Mesodermal cell (in vitro differentiated cells): Measurements from ENCODE around the gene IKZF4. TPM values are rescaled to one million over a fixed set of nuclear protein-coding genes. Genes with fewer than 3 reads are reported as not detected.
A peak's percentile ranks its signal among the peaks of the same experiment; 100 is the strongest.
"Not testable (repeated sequence)": the region's sequence is repeated elsewhere in the genome, so short reads cannot be mapped to it uniquely, and the experiment has no call there.

Experiments
- H3K27ac ChIP-seq: 2 replicates; pipeline ENCODE4 v1.7.0; 2013; ENCODE audit warnings: mild to moderate bottlenecking, low read depth, low read length, moderate library complexity; ENCODE audit not compliant: severe bottlenecking
- H3K36me3 ChIP-seq: 2 replicates; pipeline ENCODE4 v1.7.1; 2013; ENCODE audit warnings: mild to moderate bottlenecking, low read length, moderate library complexity; ENCODE audit not compliant: control insufficient read depth, insufficient read depth
- H3K4me1 ChIP-seq: one replicate; pipeline ENCODE4 v1.7.1; 2013; ENCODE audit warnings: mild to moderate bottlenecking, low read length; ENCODE audit not compliant: insufficient read depth, control insufficient read depth, poor library complexity, severe bottlenecking
- H3K4me3 ChIP-seq: 2 replicates; pipeline ENCODE4 v1.7.0; 2013; ENCODE audit warnings: low read length, control low read depth, mild to moderate bottlenecking; ENCODE audit not compliant: insufficient read depth, poor library complexity, severe bottlenecking; ENCODE audit errors: extremely low read depth
- H3K9me3 ChIP-seq: 2 replicates; pipeline ENCODE4 v1.7.1; 2013; ENCODE audit warnings: mild to moderate bottlenecking, low read length, moderate library complexity; ENCODE audit not compliant: control insufficient read depth
- WGBS, 2 experiments: methylation state at CpG; one replicate each; pipeline ENCODE4 v1.1.5; 2013; ENCODE audit warnings: missing lambda C conversion rate in 2 of 2; ENCODE audit not compliant: insufficient coverage in 2 of 2; 5-methylcytosine and 5-hydroxymethylcytosine counted together
- polyA plus RNA-seq, 2 experiments: library from polyadenylated mRNA; stranded (reverse); fragments of 50-300 nt; gene quantifications; one replicate each; pipeline ENCODE4 v1.2.3, GENCODE V29; 2013

Gene IKZF4
- polyA plus RNA-seq (2013, experiment 1 of 2) = 10.2 TPM
- polyA plus RNA-seq (2013, experiment 2 of 2) = 9.7 TPM

DNA sequence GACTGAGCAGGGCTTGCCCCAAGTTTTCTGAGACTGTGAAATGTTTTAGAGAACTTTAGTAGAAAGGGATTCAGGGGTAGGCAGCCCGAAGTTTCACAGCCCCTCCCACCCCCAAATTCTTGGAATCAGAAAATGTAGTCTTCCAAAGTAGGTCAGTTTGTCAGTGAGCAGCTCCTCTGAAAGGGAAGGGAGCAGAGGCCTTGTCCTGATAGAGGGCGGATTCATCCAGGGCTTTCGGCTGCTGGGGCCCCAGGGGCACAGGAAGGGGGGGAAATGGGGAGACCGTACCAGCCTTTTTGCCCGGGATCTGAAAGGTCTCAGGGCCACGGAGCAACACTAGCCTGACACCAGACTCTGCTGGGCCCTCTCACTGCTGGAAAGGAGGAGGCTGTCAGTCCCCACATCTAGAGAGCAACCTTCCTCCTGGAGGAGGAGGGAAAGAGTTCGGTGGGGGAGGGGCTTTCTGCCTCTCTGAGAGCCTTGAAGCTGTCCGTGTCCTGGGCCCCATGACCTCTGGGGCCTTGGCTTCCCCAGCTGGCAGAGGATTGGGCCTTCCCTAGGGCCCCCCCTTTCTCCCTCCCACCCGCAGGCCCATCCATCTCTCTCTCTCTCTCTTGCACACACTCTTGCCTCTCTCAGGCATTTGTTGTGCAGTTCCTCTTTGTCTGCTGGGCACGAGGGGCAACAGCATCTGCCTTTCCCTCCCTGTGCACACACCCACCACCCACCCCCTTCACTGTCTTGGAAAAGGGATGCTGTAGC is at the start of gene IKZF4:
Gene IKZF4 (plus strand): TSS at position 621 of the 762 bp plus-strand sequence. CDS start 451 bp downstream, outside the sequence.
- H3K9me3 ChIP-seq = no peaks in the 10 kb centered on the region
- peak within 1 kb of the TSS; percentile 28 for H3K4me3 ChIP-seq
- whole genome bisulfite sequencing, 2 experiments = 13 to 18% methylated on average over 7 to 9 of the region's 10 CpGs
- H3K36me3 ChIP-seq = peaks cover 12% of the 10 kb centered on the region
- H3K27ac ChIP-seq = peak within 1 kb of the TSS; percentile 88
- peaks cover 24% of the 10 kb centered on the region for H3K4me1 ChIP-seq

DNA sequence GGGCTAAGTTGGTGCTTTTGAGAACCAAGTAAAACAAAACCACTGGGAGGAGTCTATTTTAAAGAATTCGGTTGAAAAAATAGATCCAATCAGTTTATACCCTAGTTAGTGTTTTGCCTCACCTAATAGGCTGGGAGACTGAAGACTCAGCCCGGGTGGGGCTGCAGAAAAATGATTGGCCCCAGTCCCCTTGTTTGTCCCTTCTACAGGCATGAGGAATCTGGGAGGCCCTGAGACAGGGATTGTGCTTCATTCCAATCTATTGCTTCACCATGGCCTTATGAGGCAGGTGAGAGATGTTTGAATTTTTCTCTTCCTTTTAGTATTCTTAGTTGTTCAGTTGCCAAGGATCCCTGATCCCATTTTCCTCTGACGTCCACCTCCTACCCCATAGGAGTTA is 48.8 kb upstream of the IKZF4 start:
- Histone ChIP-seq H3K9me3 (no peaks in the 10 kb centered on the region), H3K36me3 (peaks cover 66% of the 10 kb centered on the region), H3K4me1 (peaks cover 25% of the 10 kb centered on the region), H3K27ac (peak overlapping the region; percentile 89), H3K4me3 (peak overlapping the region; percentile 49)
- WGBS, 2 experiments = 43 to 85% methylated on average over 1 of the region's 3 CpGs

DNA sequence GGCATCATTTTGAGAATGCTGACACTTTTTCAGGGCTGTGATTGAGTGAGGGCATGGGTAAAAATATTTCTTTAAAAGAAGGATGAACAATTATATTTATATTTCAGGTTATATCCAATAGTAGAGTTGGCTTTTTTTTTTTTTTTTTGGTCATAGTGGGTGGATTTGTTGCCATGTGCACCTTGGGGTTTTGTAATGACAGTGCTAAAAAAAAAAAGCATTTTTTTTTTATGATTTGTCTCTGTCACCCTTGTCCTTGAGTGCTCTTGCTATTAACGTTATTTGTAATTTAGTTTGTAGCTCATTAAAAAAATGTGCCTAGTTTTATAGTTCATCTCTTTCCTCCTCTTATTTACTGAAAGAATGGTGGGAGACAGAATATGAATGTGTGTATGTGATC is 48.4 kb upstream of the IKZF4 start:
- no CpG with 5 or more reads among the region's 1 CpG for WGBS, 2 experiments
- H3K9me3 ChIP-seq = no peaks in the 10 kb centered on the region
- peaks cover 24% of the 10 kb centered on the region for H3K4me1 ChIP-seq
- peak overlapping the region; percentile 89 for H3K27ac ChIP-seq
- peaks cover 70% of the 10 kb centered on the region for H3K36me3 ChIP-seq
- H3K4me3 ChIP-seq = peak overlapping the region; percentile 49

DNA sequence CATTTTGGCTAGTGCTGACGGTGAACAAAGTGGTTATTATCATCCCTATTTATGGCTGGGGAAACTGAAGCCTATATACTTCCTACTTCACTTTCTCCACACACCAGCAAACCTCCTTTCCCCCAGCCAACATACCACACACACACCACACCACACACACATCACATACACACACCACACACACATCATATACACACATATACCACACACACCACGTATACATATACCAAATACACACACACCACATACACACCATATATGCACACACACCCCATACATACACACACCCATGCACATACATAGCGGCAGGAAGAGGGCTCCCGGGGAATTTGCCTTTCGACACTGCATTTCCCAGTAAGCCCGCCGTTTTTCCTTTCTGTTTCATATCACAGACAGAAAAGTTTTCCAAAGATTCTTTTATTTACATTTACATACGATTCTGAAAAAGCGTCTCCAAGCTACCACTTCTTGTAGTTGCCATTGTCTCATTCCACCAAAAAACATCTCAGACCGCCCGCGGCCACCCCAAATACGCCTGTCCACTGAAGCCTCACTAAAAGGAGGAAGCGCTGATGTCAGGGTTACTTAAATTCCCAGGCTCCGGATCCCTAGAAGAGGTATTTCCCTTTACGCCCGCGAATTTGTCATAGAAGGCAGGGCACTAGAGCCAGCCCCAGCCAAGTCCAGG is 47.8 kb upstream of the IKZF4 start:
- Histone ChIP-seq H3K36me3 (peaks cover 72% of the 10 kb centered on the region), H3K27ac (peak overlapping the region; percentile 89), H3K4me1 (peaks cover 18% of the 10 kb centered on the region), H3K9me3 (no peaks in the 10 kb centered on the region), H3K4me3 (peak overlapping the region; percentile 49)
- WGBS, 2 experiments = 21 to 24% methylated on average over 15 to 17 of the region's 18 CpGs

DNA sequence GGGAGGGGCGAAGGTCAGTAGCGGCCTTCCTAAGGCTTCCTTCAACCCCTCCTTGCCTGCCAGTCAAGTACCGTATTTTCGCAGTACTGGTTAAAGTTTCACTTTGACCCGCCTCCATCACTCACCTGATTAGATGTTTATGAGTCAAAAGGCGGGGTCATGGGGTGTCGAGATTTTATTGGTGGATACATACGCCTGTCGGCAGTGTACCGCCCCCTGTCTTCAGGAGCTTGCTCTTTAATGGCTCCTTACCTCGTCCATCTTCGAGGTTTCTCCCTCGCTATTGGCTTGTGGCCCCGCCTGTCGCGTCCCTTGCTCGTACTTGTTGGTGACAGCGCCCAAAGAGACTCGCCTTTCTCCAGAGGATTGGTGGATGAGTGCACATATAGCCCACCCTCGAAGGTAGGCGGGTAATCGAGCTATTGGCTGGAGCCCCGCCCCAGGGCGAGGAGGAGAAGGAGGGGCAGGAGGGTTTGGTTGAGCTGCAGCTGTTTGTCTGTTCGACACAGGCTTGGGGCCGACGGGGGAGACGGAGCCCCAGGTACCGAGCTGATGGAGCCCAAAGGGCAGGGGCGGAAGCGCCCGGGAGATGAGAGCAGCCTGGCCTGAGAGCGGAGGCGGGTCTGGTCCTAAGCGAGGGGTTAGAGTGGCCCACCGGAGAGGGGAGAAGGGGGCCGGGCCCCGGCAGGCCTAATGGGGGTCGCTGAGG is 47.1 kb upstream of the IKZF4 start, which contains the start of gene RAB5B:
Gene RAB5B (plus strand): TSS at position 480 of the 709 bp plus-strand sequence. CDS start 12,883 bp downstream, outside the sequence.
- Histone ChIP-seq H3K9me3 (no peaks in the 10 kb centered on the region), H3K27ac (peak within 1 kb of the TSS; percentile 89), H3K4me1 (peaks cover 18% of the 10 kb centered on the region), H3K36me3 (peaks cover 73% of the 10 kb centered on the region), H3K4me3 (peak within 1 kb of the TSS; percentile 100)
- 0 to 1% methylated on average over 25 to 28 of the region's 39 CpGs for WGBS, 2 experiments

DNA sequence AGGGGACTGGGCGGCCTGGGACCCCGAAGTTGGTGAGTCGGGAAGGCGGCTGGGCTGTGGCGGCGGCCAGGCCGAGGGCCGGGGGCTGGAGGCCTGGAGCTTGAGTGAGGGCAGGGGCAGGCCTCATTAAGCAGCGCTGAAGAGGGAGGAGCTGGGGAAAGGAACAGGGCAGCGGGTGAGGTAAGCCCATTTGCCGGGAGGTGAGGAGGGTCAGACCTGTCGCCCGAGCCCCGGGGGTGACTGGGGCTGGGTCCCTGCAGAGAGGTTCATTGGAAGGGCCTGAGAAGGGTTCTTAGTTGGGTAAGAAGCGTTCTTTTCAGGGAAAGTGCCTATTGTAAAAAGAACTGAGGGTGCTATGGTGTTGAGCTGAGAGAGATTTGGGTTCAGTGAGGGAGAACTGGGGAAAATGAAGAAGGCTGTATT is 46.5 kb upstream of the IKZF4 start:
- Histone ChIP-seq H3K4me3 (peak overlapping the region; percentile 100), H3K4me1 (peaks cover 18% of the 10 kb centered on the region), H3K36me3 (peaks cover 73% of the 10 kb centered on the region), H3K9me3 (no peaks in the 10 kb centered on the region), H3K27ac (peak overlapping the region; percentile 88)
- WGBS, 2 experiments = 0% methylated on average over 11 to 15 of the region's 15 CpGs

DNA sequence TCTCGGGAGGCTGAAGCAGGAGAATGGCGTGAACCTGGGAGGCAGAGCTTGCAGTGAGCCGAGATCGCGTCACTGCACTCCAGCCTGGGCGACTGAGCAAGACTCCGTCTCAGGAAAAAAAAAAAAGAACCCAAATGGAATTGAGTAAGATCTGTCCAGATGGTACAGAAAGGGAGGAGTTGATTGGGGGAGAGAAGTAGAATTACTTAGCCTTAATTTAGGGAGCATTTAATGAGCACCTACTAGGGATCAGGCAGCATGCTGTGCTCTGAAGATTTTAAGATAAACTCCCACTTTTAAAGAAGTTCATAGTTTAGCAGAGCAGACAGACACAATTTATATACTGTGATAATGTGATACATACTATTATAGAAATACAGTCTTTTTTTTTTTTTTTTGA is 42.5 kb upstream of the IKZF4 start:
- 94 to 100% methylated on average over 7 of the region's 7 CpGs for WGBS, 2 experiments
- Histone ChIP-seq H3K4me3 (no peak overlapping the region), H3K4me1 (peaks cover 4% of the 10 kb centered on the region), H3K27ac (no peak overlapping the region), H3K9me3 (no peaks in the 10 kb centered on the region), H3K36me3 (peaks cover 80% of the 10 kb centered on the region)

DNA sequence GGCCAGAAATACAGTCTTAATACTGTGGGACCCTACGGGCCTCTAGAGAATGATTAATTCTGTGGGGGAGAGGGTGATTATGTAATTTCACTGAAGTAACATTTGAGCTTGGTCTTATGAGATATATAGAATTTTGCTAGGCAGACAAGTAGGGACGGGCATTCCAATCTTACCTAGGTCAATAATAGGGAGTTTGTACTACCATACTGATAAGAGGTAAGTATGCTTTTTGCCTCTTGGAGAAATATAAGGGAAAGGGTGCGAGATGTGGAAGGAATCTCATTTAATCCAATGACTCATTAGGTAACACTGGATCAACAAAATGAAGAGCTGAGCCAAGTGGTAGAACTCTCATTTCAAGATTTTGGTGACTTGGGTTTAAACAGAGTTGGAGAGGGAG is 41.8 kb upstream of the IKZF4 start:
- peaks cover 4% of the 10 kb centered on the region for H3K4me1 ChIP-seq
- H3K27ac ChIP-seq = no peak overlapping the region
- H3K4me3 ChIP-seq = no peak overlapping the region
- 92 to 100% methylated on average over 2 to 3 of the region's 3 CpGs for WGBS, 2 experiments
- peaks cover 87% of the 10 kb centered on the region for H3K36me3 ChIP-seq
- H3K9me3 ChIP-seq = no peaks in the 10 kb centered on the region

DNA sequence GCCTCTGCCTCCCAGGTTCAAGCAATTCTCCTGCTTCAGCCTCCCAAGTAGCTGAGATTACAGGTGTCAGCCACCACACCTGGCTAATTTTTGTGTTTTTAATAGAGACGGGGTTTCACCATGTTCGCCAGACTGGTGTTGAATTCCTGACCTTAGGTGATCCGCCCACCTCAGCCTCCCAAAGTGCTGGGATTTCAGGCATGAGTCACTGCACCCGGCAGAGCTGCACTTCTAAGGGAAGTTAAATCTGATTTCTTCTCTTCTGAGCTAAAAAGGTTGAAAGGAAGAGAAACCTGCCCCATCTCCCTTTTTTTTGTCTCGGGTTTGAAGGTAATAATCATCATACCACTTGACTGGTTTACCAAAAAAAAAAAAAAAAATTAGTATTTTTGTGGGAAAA is 39.0 kb upstream of the IKZF4 start:
- H3K4me1 ChIP-seq, H3K9me3 ChIP-seq, H3K4me3 ChIP-seq, H3K27ac ChIP-seq: not testable (repeated sequence)
- 69 to 71% methylated on average over 4 of the region's 5 CpGs for WGBS, 2 experiments
- H3K36me3 ChIP-seq = peaks cover 95% of the 10 kb centered on the region

DNA sequence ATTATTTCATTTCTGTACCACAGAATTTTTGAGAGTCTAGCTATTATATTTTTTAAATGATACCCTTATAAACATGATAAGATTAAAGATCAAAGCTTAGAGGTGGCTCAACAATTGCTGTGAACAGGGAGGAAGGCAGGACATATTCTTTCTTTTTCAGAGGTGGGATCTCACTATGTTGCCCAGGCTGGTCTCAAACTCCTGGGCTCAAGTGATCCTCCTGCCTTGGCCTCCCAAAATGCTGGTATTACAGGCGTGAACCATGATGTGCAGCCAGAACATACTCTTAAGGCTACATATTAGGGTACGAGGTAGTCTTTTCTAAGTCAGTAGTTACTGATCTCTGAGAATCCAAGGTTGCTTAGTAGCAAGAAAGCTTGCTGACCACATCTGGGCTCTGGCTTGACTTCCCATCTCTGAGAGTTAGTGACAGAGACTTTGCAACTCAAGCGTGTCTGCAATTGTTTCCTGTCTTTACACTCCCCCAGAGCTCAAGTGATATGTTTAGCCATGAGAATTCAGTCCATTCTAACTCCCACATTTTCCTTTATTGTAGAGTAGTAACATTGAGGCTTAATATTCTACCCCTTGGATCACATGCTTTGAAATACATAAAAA is 38.4 kb upstream of the IKZF4 start:
- 95 to 100% methylated on average over 2 of the region's 3 CpGs for WGBS, 2 experiments
- Histone ChIP-seq H3K4me3 (no peak overlapping the region), H3K9me3 (no peaks in the 10 kb centered on the region), H3K4me1 (no peaks in the 10 kb centered on the region), H3K36me3 (peaks cover 95% of the 10 kb centered on the region), H3K27ac (no peak overlapping the region)
